ENCODE results near the gene FXYD5. TPM values are rescaled to one million over a fixed set of nuclear protein-coding genes. Genes with fewer than 3 reads are reported as not detected.

FXYD5 gene
- total and polyA plus RNA-seq, 9 of the 15 experiments (the other 6 are each of a cell fraction or from before 2014, with no cell fraction given): 104 to 537 (median 174) TPM

DNA sequence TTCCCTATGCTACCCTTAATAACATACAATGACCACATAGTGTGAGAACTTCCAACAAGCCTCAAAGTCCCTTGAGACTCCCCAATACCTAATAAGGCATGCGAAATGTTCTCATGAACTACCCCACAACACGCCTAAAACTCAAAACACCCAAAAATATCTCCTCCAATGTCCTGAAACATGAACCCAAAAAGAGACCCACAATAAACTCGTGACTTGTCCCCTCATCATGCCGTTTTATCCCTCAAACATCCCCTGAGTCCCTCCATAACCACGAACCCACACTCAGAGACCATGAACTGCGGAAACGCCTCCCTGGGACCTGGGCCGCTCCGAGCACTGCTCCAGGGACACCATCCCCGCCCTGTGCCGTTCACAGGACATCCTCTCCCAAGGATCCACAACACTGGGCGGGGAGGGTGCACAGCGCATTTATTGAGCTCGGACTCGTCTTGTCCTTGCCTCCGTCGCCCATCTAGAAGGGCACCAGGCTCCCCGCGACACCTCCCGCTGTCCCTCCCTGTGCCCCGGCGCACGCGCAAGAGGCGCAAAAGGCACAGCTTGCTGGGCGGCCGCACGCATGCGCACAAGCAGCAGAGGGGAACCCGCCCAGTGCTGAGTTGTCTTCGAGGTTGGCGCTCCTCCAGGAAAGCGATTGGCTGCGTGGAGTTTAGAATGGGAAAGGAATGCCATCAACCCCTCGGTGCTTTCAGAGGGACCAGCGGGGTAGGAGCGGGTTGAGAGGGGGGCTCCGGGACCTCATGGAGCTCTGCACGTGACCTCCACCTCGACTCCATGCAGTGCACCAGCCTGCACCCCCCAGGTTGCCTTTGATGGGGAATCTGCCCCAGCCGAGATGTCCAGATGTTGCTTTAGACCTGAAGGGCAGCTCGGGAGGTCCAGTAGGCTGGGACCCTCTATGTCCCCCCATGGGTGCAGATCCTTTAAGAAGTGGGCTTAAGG is 30.2 kb upstream of the FXYD5 start (continued):
- TF ChIP-seq CXXC5 (CRISPR knock-in tag; IDR thresholded peaks at IDR 0.05) (peak; percentile 48; the same call in 1 of the 2 replicates), ZNF431 (CRISPR knock-in tag; IDR thresholded peaks at IDR 0.05) (no peak), MAFF (IDR thresholded peaks at IDR 0.05; ENCODE audit: low read length) (no peak), NRF1 (conservative IDR thresholded peaks at IDR 0.05 in 1 of 2, IDR thresholded peaks at IDR 0.05 in 1 of 2) (peak; percentile 100), ZNF41 (CRISPR knock-in tag; conservative IDR thresholded peaks at IDR 0.05) (no peak), ZNF584 (CRISPR knock-in tag; IDR thresholded peaks at IDR 0.05; ENCODE audit: low read depth) (no peak), ILF3 (IDR thresholded peaks at IDR 0.05; ENCODE audit: borderline replicate concordance) (no peak), KLF1 (tag; IDR thresholded peaks at IDR 0.05) (0 out of 2 replicates have a peak, but pooled peaks have one; percentile 51), ZNF253 (CRISPR knock-in tag; conservative IDR thresholded peaks at IDR 0.05) (no peak), KDM4B (IDR thresholded peaks at IDR 0.05; ENCODE audit: borderline replicate concordance in 2 of 2, low read depth in 1 of 2) (no peak), COPS2 (conservative IDR thresholded peaks at IDR 0.05) (no peak), ETV5 (CRISPR knock-in tag; IDR thresholded peaks at IDR 0.05; ENCODE audit: low read depth) (no peak), ZFPM2 (CRISPR knock-in tag; IDR thresholded peaks at IDR 0.05) (no peak), ZNF239 (CRISPR knock-in tag; IDR thresholded peaks at IDR 0.05) (no peak), NELFE (IDR thresholded peaks at IDR 0.05; ENCODE audit: insufficient read depth, insufficient read length) (no peak), KLF16 (IDR thresholded peaks at IDR 0.05) (no peak), HDAC3 (IDR thresholded peaks at IDR 0.05; ENCODE audit: borderline replicate concordance, partially characterized antibody) (no peak), TSC22D4 (tag; IDR thresholded peaks at IDR 0.05) (no peak), SMARCB1 (IDR thresholded peaks at IDR 0.05; ENCODE audit: insufficient read length, low read depth) (no peak), KDM1A (IDR thresholded peaks at IDR 0.05) (no peak), TGIF2 (CRISPR knock-in tag; IDR thresholded peaks at IDR 0.05) (no peak), GATAD2B (IDR thresholded peaks at IDR 0.05; ENCODE audit: borderline replicate concordance) (no peak), JUN (IDR thresholded peaks at IDR 0.05; ENCODE audit: borderline replicate concordance, low read depth, low read length) (no peak), JUN (CRISPR knock-in tag; IDR thresholded peaks at IDR 0.05; ENCODE audit: borderline replicate concordance) (no peak), ATF1 (CRISPR knock-in tag; IDR thresholded peaks at IDR 0.05) (no peak), ATF1 (tag; IDR thresholded peaks at IDR 0.05) (peak; percentile 13; the same call in 1 of the 2 replicates)
- TF ChIP-seq, protein P1, sequence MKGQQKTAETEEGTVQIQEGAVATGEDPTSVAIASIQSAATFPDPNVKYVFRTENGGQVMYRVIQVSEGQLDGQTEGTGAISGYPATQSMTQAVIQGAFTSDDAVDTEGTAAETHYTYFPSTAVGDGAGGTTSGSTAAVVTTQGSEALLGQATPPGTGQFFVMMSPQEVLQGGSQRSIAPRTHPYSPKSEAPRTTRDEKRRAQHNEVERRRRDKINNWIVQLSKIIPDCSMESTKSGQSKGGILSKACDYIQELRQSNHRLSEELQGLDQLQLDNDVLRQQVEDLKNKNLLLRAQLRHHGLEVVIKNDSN (CRISPR knock-in tag; IDR thresholded peaks at IDR 0.05): peak; percentile 90
- TF ChIP-seq, protein P2, sequence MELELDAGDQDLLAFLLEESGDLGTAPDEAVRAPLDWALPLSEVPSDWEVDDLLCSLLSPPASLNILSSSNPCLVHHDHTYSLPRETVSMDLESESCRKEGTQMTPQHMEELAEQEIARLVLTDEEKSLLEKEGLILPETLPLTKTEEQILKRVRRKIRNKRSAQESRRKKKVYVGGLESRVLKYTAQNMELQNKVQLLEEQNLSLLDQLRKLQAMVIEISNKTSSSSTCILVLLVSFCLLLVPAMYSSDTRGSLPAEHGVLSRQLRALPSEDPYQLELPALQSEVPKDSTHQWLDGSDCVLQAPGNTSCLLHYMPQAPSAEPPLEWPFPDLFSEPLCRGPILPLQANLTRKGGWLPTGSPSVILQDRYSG (tag; conservative IDR thresholded peaks at IDR 0.05; ENCODE audit: low read depth): no peak
- TF ChIP-seq, protein P3, sequence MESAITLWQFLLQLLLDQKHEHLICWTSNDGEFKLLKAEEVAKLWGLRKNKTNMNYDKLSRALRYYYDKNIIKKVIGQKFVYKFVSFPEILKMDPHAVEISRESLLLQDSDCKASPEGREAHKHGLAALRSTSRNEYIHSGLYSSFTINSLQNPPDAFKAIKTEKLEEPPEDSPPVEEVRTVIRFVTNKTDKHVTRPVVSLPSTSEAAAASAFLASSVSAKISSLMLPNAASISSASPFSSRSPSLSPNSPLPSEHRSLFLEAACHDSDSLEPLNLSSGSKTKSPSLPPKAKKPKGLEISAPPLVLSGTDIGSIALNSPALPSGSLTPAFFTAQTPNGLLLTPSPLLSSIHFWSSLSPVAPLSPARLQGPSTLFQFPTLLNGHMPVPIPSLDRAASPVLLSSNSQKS (CRISPR knock-in tag; IDR thresholded peaks at IDR 0.05): no peak
